GM12878 (cell line): ENCODE data around the gene REEP1. TPM values are rescaled to one million over a fixed set of nuclear protein-coding genes. Genes with fewer than 3 reads are reported as not detected.
A peak's percentile ranks its signal among the peaks of the same experiment; 100 is the strongest.

Experiments
- ATAC-seq: fragments of 200-7000 bp; cut with Tn5 transposase; 3 replicates; pipeline ENCODE4 v1.9.1; 2020; ENCODE audit warnings: mild to moderate bottlenecking, moderate library complexity
- BruUV-seq: library from RNA; stranded (reverse); fragments of 400-500 nt; replicated peaks from 2 replicates; lab custom pipeline; 2021; lab: Mats Ljungman, UMichigan
- CTCF ChIA-PET: fragments of 300-600 bp; sonication (Branson Sonifier 250); formaldehyde crosslinking; extraction: SDS; loops from one replicate; lab custom pipeline; 2021; ENCODE audit warnings: inconsistent platforms; lab: Yijun Ruan, JAX
- POLR2A ChIA-PET: fragments of 350-600 bp; formaldehyde crosslinking; extraction: SDS; loops from one replicate; lab custom pipeline; 2021; ENCODE audit warnings: inconsistent platforms; lab: Charles Lee
- RAD21 ChIA-PET: fragments of 300-600 bp; sonication (Branson Sonifier 250); formaldehyde crosslinking; loops from one replicate; lab custom pipeline; 2023; ENCODE audit warnings: antibody characterized with exemption; ENCODE audit not compliant: unreplicated experiment; lab: Charles Lee
- SMC1A ChIA-PET: fragments of 300-600 bp; sonication (Branson Sonifier 250); formaldehyde crosslinking; loops from one replicate; lab custom pipeline; 2023; ENCODE audit not compliant: unreplicated experiment, uncharacterized antibody; lab: Charles Lee
- DNase-seq: peaks from one replicate; pipeline ENCODE4 v3.0.0-alpha.2; 2011; ENCODE audit warnings: low read depth, low spot score
- FAIRE-seq: peaks from 3 replicates; lab custom pipeline; 2011; peaks lifted over from hg19 to GRCh38; lab: Jason Lieb, UNC
- H2AFZ ChIP-seq: 2 replicates; pipeline ENCODE4 v1.6.0; 2011; ENCODE audit warnings: low read depth, low read length, control low read depth; ENCODE audit not compliant: control insufficient read depth
- H3K27ac ChIP-seq: 2 replicates; pipeline ENCODE4 v1.5.1; 2011; ENCODE audit warnings: control low read depth; ENCODE audit not compliant: control insufficient read depth, insufficient read depth
- H3K27me3 ChIP-seq, 2 experiments: replicated peaks in 1 of 2; 2 replicates each; pipeline versions ENCODE4 v1.6.0 to v1.6.1; 2011; ENCODE audit warnings: low read length in 1 of 2; ENCODE audit not compliant: control insufficient read depth in 2 of 2, insufficient read depth in 2 of 2
- H3K36me3 ChIP-seq, 2 experiments: 2 replicates each; pipeline ENCODE4 v1.5.1; 2011; ENCODE audit warnings: low read length in 1 of 2; ENCODE audit not compliant: control insufficient read depth in 2 of 2, insufficient read depth in 2 of 2
- H3K4me1 ChIP-seq: 2 replicates; pipeline ENCODE4 v1.6.1; 2011; ENCODE audit warnings: mild to moderate bottlenecking, low read length, moderate library complexity, mixed read lengths; ENCODE audit not compliant: control insufficient read depth, insufficient read depth
- H3K4me2 ChIP-seq: 2 replicates; pipeline ENCODE4 v1.6.0; 2011; ENCODE audit warnings: control low read depth; ENCODE audit not compliant: control insufficient read depth, insufficient read depth
- H3K4me3 ChIP-seq: fragments of 200-600 bp; sonication (generic); 2 replicates; pipeline ENCODE4 v1.5.1; 2016
- H3K79me2 ChIP-seq: 2 replicates; pipeline ENCODE4 v1.6.0; 2011; ENCODE audit warnings: low read length; ENCODE audit not compliant: control insufficient read depth, insufficient read depth
- H3K9ac ChIP-seq: 2 replicates; pipeline ENCODE4 v1.8.0; 2011; ENCODE audit warnings: low read length, control low read depth, mixed read lengths; ENCODE audit not compliant: control insufficient read depth, insufficient read depth
- H3K9me3 ChIP-seq: replicated peaks from 3 replicates; pipeline ENCODE4 v1.5.1; 2011; ENCODE audit warnings: mild to moderate bottlenecking, low read length; ENCODE audit not compliant: control insufficient read depth, insufficient read depth
- H4K20me1 ChIP-seq: 2 replicates; pipeline ENCODE4 v1.6.0; 2011; ENCODE audit not compliant: control insufficient read depth, insufficient read depth
- ATF7 ChIP-seq: fragments of 450-650 bp; IDR thresholded peaks from 2 replicates; pipeline ENCODE4 v1.6.1; 2016; ENCODE audit warnings: low read depth, mild to moderate bottlenecking
- CHD4 ChIP-seq: fragments of 200-600 bp; sonication (generic); IDR thresholded peaks from 2 replicates; pipeline ENCODE4 v1.6.1; 2016; ENCODE audit warnings: mild to moderate bottlenecking
- GATAD2B ChIP-seq: fragments of 450-650 bp; conservative IDR thresholded peaks from 2 replicates; pipeline ENCODE4 v1.6.1; 2017; ENCODE audit warnings: low read depth, mild to moderate bottlenecking, moderate library complexity
- IKZF2 ChIP-seq, 2 experiments: fragments of 450-650 bp; IDR thresholded peaks; 2 replicates each; pipeline ENCODE4 v1.6.1; 2017; ENCODE audit warnings: mild to moderate bottlenecking in 2 of 2, moderate library complexity in 2 of 2
- IRF4 ChIP-seq: IDR thresholded peaks from 2 replicates; pipeline ENCODE4 v1.6.1; 2011; ENCODE audit warnings: low read depth, low read length
- LARP7 ChIP-seq: fragments of 450-650 bp; IDR thresholded peaks from 2 replicates; pipeline ENCODE4 v1.6.1; 2017; ENCODE audit warnings: mild to moderate bottlenecking
- PRDM15 ChIP-seq: fragments of 450-650 bp; formaldehyde crosslinking; IDR thresholded peaks from 2 replicates; pipeline ENCODE4 v1.4.0; 2020; ENCODE audit warnings: mild to moderate bottlenecking, moderate library complexity
- RAD51 ChIP-seq: fragments of 450-650 bp; IDR thresholded peaks from 2 replicates; pipeline ENCODE4 v1.6.1; 2016; ENCODE audit warnings: moderate library complexity, mild to moderate bottlenecking, inconsistent platforms
- SIN3A ChIP-seq: IDR thresholded peaks from 2 replicates; pipeline ENCODE4 v1.6.1; 2012; ENCODE audit warnings: low read depth, low read length, improper control_type of control experiment
- SREBF1 ChIP-seq: IDR thresholded peaks from 2 replicates; pipeline ENCODE4 v1.6.1; 2012; ENCODE audit warnings: mild to moderate bottlenecking, low read length
- USF1 ChIP-seq: IDR thresholded peaks from 2 replicates; pipeline ENCODE4 v1.6.1; 2011; ENCODE audit warnings: borderline replicate concordance, low read depth, mild to moderate bottlenecking, moderate library complexity, mixed read lengths, low read length; ENCODE audit not compliant: insufficient read depth; ENCODE audit errors: extremely low read length
- ZNF592 ChIP-seq: fragments of 450-650 bp; IDR thresholded peaks from 2 replicates; pipeline ENCODE4 v1.6.1; 2017; ENCODE audit warnings: mild to moderate bottlenecking, moderate library complexity
- WGBS: methylation state at CpG from one replicate; pipeline ENCODE4 v1.1.6; 2016; ENCODE audit warnings: low lambda C conversion rate; ENCODE audit not compliant: insufficient replicate concordance, insufficient coverage; ENCODE audit errors: missing lambda C conversion rate; 5-methylcytosine and 5-hydroxymethylcytosine counted together
- in situ Hi-C: fragments of 300-500 bp; cut with MboI; formaldehyde crosslinking; loops from 9 replicates; pipeline ENCODE4 v1.14.3; 2018; ENCODE audit warnings: mixed read lengths
- intact Hi-C: fragments of 100-400 bp; cut with micrococcal nuclease; formaldehyde crosslinking; loops from one replicate; pipeline ENCODE4 v1.14.2; 2022; ENCODE audit not compliant: unreplicated experiment
- polyA plus RNA-seq, 11 experiments: library from polyadenylated mRNA; depleted of rRNA in 4 of 11; unstranded in 6 of 11; stranded (reverse) in 5 of 11; fragments of >200 nt; fragmentation: Nextera tagmentation in 4 of 11; fragmentation: Illumina TruSeq in 1 of 11; extraction: Ambion mirVana in 4 of 11; extraction: Trizol in 1 of 11; gene quantifications; 1 replicate in 1 of 11; 2 replicates in 10 of 11; pipeline versions ENCODE4 v1.2.1 to v1.2.3, GENCODE V29; 2011 to 2016; ENCODE audit warnings: inconsistent platforms in 2 of 11, missing spikeins in 2 of 11, low read depth in 1 of 11
- total RNA-seq, 4 experiments: library from RNA; depleted of rRNA in 3 of 4; stranded (reverse); fragments of >200 nt in 3 of 4; fragmentation: Illumina TruSeq in 1 of 4; extraction: Trizol in 1 of 4; gene quantifications; 2 replicates each; pipeline versions ENCODE4 v1.2.1 to v1.2.3, GENCODE V29; 2013 to 2021

The REEP1 gene
- total and polyA plus RNA-seq, 10 of the 15 experiments (the other 5 are each of a cell fraction or from before 2014, with no cell fraction given): 0.02 to 0.30 (median 0.09) TPM; not detected in 1

GRCh38 chr2:86195055-86195807 is 142.2 kb downstream of the REEP1 start, which contains the start of gene IMMT:
TSS of gene IMMT (minus strand) at chr2:86195462. CDS start at chr2:86195382, 80 bp downstream.
- ChIA-PET RAD21 (interaction anchor here (0.8 to 1.7 kb wide), 5 partner anchors 8 to 201 kb away, joined by 3 to 4 read pairs (median 4); no protein-coding TSS in a partner anchor), CTCF (interaction anchor here (0.8 to 3.1 kb wide), 8 partner anchors 9 to 367 kb away, joined by 3 to 12 read pairs (median 4); partner anchors contain the start of genes POLR1A and PTCD3), POLR2A (interaction anchor here (0.8 to 2.8 kb wide), 11 partner anchors 8 to 246 kb away, joined by 3 to 18 read pairs (median 4); partner anchors contain the start of genes KDM3A and PTCD3), SMC1A (interaction anchor here (0.9 to 2.5 kb wide), 5 partner anchors 9 to 247 kb away, joined by 3 to 14 read pairs (median 4); no protein-coding TSS in a partner anchor)
- no peaks in the 10 kb centered on the region for H4K20me1 ChIP-seq
- peak within 1 kb of the TSS; percentile 95 for H3K4me3 ChIP-seq
- H3K4me2 ChIP-seq: peak within 1 kb of the TSS; percentile 99
- FAIRE-seq (peak; percentile 38), DNase-seq (peak; percentile 76), ATAC-seq (peak; percentile 96)
- peak within 1 kb of the TSS; percentile 80 for H3K27ac ChIP-seq
- in situ Hi-C loops: no loop called here
- 1% methylated on average over 67 of the region's 74 CpGs for WGBS
- peak within 1 kb of the TSS; percentile 81 for H3K9ac ChIP-seq
- H3K79me2 ChIP-seq: peaks cover 61% of the 10 kb centered on the region
- no TSS peak for BruUV-seq
- H3K27me3 ChIP-seq: no peaks in the 10 kb centered on the region
- peak within 1 kb of the TSS; percentile 74 for H2AFZ ChIP-seq
- no peaks in the 10 kb centered on the region; the same call in 2 of the 3 replicates for H3K9me3 ChIP-seq
- H3K4me1 ChIP-seq: peaks cover 9% of the 10 kb centered on the region; the same call in 1 of the 2 replicates
- intact Hi-C loops: no loop called here
- no peaks in the 10 kb centered on the region for H3K36me3 ChIP-seq
- TF ChIP-seq SREBF1 (no peak), SIN3A (peak; percentile 77; the same call in 1 of the 2 replicates), ZNF592 (no peak), ATF7 (no peak), IRF4 (no peak), RAD51 (no peak), LARP7 (peak; percentile 99), USF1 (no peak), CHD4 (no peak), GATAD2B (peak; percentile 75; the same call in 1 of the 2 replicates), PRDM15 (CRISPR knock-in tag) (no peak), IKZF2 (IDR thresholded peaks at IDR 0.05) (0 out of 4 replicates have a peak, but pooled peaks have one; percentile 7 to 38)
